Vagina (tissue), 2 donors: ENCODE results near the gene TUBB6. TPM values are rescaled to one million over a fixed set of nuclear protein-coding genes. Genes with fewer than 3 reads are reported as not detected.

Experiments
- DNase-seq, 2 donors: peaks; one replicate each; pipeline ENCODE4 v3.0.0-alpha.2; 2017; ENCODE audit errors: extremely low spot score in 2 of 2
- H3K27ac ChIP-seq: fragments of 200-600 bp; sonication (generic); one replicate; pipeline ENCODE4 v1.5.1; 2019
- H3K27me3 ChIP-seq: fragments of 200-600 bp; sonication (generic); one replicate; pipeline ENCODE4 v1.5.1; 2019
- H3K36me3 ChIP-seq, 2 donors: fragments of 200-600 bp; sonication (generic); one replicate each; pipeline ENCODE4 v1.5.1; 2017 to 2019
- H3K4me1 ChIP-seq: fragments of 200-600 bp; sonication (generic); one replicate; pipeline ENCODE4 v1.5.1; 2019
- H3K4me3 ChIP-seq, 2 donors: fragments of 200-600 bp; sonication (generic); 1 replicate in 1 of 2; 2 replicates in 1 of 2; pipeline ENCODE4 v1.5.1; 2016 to 2019
- H3K9me3 ChIP-seq: fragments of 200-600 bp; sonication (generic); one replicate; pipeline ENCODE4 v1.5.1; 2019
- CTCF ChIP-seq, 3 experiments: fragments of 450-650 bp in 2 of 3; fragments of 200-600 bp in 1 of 3; sonication (generic) in 1 of 3; IDR thresholded peaks; one replicate each; pipeline ENCODE4 v1.5.1; 2017 to 2019; ENCODE audit warnings: antibody characterized with exemption in 3 of 3, mild to moderate bottlenecking in 2 of 3, moderate library complexity in 2 of 3
- POLR2A ChIP-seq, 2 donors: fragments of 450-650 bp; IDR thresholded peaks; one replicate each; pipeline ENCODE4 v1.6.1; 2017; ENCODE audit warnings: antibody characterized with exemption in 2 of 2, mild to moderate bottlenecking in 2 of 2, moderate library complexity in 2 of 2
- POLR2AphosphoS5 ChIP-seq, 2 donors: sonication (generic); formaldehyde crosslinking; IDR thresholded peaks; one replicate each; pipeline ENCODE4 v1.9.0; 2017; ENCODE audit warnings: antibody characterized with exemption in 2 of 2, mild to moderate bottlenecking in 2 of 2, low read depth in 1 of 2; ENCODE audit not compliant: insufficient read depth in 1 of 2
- intact Hi-C: fragments of 100-400 bp; cut with DNase I; formaldehyde crosslinking; loops from one replicate; pipeline ENCODE4 v1.15.1; 2023
- total RNA-seq: library from RNA; depleted of rRNA; stranded (reverse); fragments of >200 nt; gene quantifications from one replicate; pipeline ENCODE4 v1.2.3, GENCODE V29; 2016

Gene TUBB6
- total RNA-seq, 1 donor from 2014 or later = 450 TPM

GRCh38 chr18:12306752-12307700, 1.0 kb upstream of the TUBB6 start:
- peak overlapping the region; percentile 96 for H3K27ac ChIP-seq
- no peaks in the 10 kb centered on the region for H3K27me3 ChIP-seq
- peaks cover 35% of the 10 kb centered on the region for H3K4me1 ChIP-seq
- H3K36me3 ChIP-seq = peaks cover 0 to 14% of the 10 kb centered on the region in 2 donors
- TF ChIP-seq CTCF (IDR thresholded peaks at IDR 0.05) (peak in 1 of 3 experiments; percentile 15), POLR2A (IDR thresholded peaks at IDR 0.05) (peak in 1 of 2 donors; percentile 8), POLR2AphosphoS5 (IDR thresholded peaks at IDR 0.05; ENCODE audit: insufficient read depth in 1 of 2, low read depth in 1 of 2) (peak in 1 of 2 donors; percentile 66)
- H3K4me3 ChIP-seq = peak overlapping the region; percentile 67 to 79
- intact Hi-C loops = loop anchor here (5.0 kb wide), 1 partner anchor 350 kb away; the partner anchor contains the start of gene SPIRE1
- H3K9me3 ChIP-seq = peaks cover 3% of the 10 kb centered on the region
- DNase-seq = peak in 1 of 2 donors; percentile 89

- TF ChIP-seq POLR2A (IDR thresholded peaks at IDR 0.05) (peak in 1 of 2 donors; percentile 37), POLR2AphosphoS5 (IDR thresholded peaks at IDR 0.05; ENCODE audit: insufficient read depth in 1 of 2, low read depth in 1 of 2) (peak; percentile 32 to 93), CTCF (IDR thresholded peaks at IDR 0.05) (peak in 1 of 3 experiments; percentile 9)
- peaks cover 38% of the 10 kb centered on the region for H3K4me1 ChIP-seq
Observed at GRCh38 chr18:12308386-12309100, 502 bp downstream of the TUBB6 start.

GRCh38 chr18:12309683-12310198, 1.7 kb downstream of the TUBB6 start:
- peaks cover 6% of the 10 kb centered on the region for H3K9me3 ChIP-seq
- DNase-seq = peak in 1 of 2 donors; percentile 81
- H3K27me3 ChIP-seq = no peaks in the 10 kb centered on the region
- TF ChIP-seq POLR2A (IDR thresholded peaks at IDR 0.05) = no peak
- TF ChIP-seq CTCF (IDR thresholded peaks at IDR 0.05) = no peak
- TF ChIP-seq POLR2AphosphoS5 (IDR thresholded peaks at IDR 0.05; ENCODE audit: insufficient read depth in 1 of 2, low read depth in 1 of 2) = peak in 1 of 2 donors; percentile 58
- peaks cover 0 to 25% of the 10 kb centered on the region in 2 donors for H3K36me3 ChIP-seq
- peak overlapping the region; percentile 96 for H3K27ac ChIP-seq
- intact Hi-C loops = loop anchor here (5.0 kb wide), 1 partner anchor 348 kb away; the partner anchor contains the start of gene SPIRE1
- peak overlapping the region; percentile 67 to 79 for H3K4me3 ChIP-seq
- peaks cover 50% of the 10 kb centered on the region for H3K4me1 ChIP-seq

More at GRCh38 chr18:12308386-12309100, 502 bp downstream of the TUBB6 start:
- Histone ChIP-seq H3K9me3 (peaks cover 6% of the 10 kb centered on the region), H3K36me3 (peaks cover 0 to 23% of the 10 kb centered on the region in 2 donors), H3K27me3 (no peaks in the 10 kb centered on the region), H3K4me3 (peak overlapping the region; percentile 67 to 79), H3K27ac (peak overlapping the region; percentile 96)
- intact Hi-C loops = loop anchor here (5.0 kb wide), 1 partner anchor 349 kb away; the partner anchor contains the start of gene SPIRE1
- no peak for DNase-seq

- TF ChIP-seq POLR2AphosphoS5 (IDR thresholded peaks at IDR 0.05; ENCODE audit: insufficient read depth in 1 of 2, low read depth in 1 of 2) = no peak
- no peak for TF ChIP-seq POLR2A (IDR thresholded peaks at IDR 0.05)
- TF ChIP-seq CTCF (IDR thresholded peaks at IDR 0.05) = no peak
- peaks cover 59% of the 10 kb centered on the region for H3K4me1 ChIP-seq
- H3K4me3 ChIP-seq = no peak overlapping the region
- no peak overlapping the region for H3K27ac ChIP-seq
- peaks cover 6% of the 10 kb centered on the region for H3K9me3 ChIP-seq
- H3K36me3 ChIP-seq = peaks cover 0 to 25% of the 10 kb centered on the region in 2 donors
- H3K27me3 ChIP-seq = no peaks in the 10 kb centered on the region
- intact Hi-C loops = no loop called here
- DNase-seq = no peak
Observed at GRCh38 chr18:12310762-12311161, 2.7 kb downstream of the TUBB6 start.
